Muscle of back (tissue), 13 donors: ENCODE data around the gene FOXE3. TPM values are rescaled to one million over a fixed set of nuclear protein-coding genes. Genes with fewer than 3 reads are reported as not detected.

Experiments used
- DNase-seq, 3 donors: peaks; one replicate each; pipeline versions ENCODE4 v3.0.0 to v3.0.0-alpha.2; 2013
- long read RNA-seq, 9 donors: transcript quantifications; one replicate each; lab custom pipeline, GENCODE V29; 2026
- polyA plus RNA-seq, 10 donors: library from polyadenylated mRNA; unstranded; fragments of 120-200 nt; gene quantifications; one replicate each; pipeline ENCODE4 v1.2.1, GENCODE V29; 2013; ENCODE audit not compliant: insufficient read length in 10 of 10

FOXE3 gene
- polyA plus RNA-seq: under 1 TPM in 4 of 10 donors, not detected in 6; 0.05 to 0.21 (median 0.10) TPM
- long read RNA-seq, donor 1: 0 reads
- long read RNA-seq, donor 2: 0 reads
- long read RNA-seq, donor 3: 0 reads
- long read RNA-seq, donor 4: 0 reads
- long read RNA-seq, donor 5: 0 reads
- long read RNA-seq, donor 6, partial matches to known transcripts: 0 of 1 reads
- long read RNA-seq, donor 6, other reads (novel, unspliced or antisense): 0 of 1 reads
- long read RNA-seq, donor 7: 0 reads
- long read RNA-seq, donor 8: 0 reads
- long read RNA-seq, donor 9: 0 reads

DNA sequence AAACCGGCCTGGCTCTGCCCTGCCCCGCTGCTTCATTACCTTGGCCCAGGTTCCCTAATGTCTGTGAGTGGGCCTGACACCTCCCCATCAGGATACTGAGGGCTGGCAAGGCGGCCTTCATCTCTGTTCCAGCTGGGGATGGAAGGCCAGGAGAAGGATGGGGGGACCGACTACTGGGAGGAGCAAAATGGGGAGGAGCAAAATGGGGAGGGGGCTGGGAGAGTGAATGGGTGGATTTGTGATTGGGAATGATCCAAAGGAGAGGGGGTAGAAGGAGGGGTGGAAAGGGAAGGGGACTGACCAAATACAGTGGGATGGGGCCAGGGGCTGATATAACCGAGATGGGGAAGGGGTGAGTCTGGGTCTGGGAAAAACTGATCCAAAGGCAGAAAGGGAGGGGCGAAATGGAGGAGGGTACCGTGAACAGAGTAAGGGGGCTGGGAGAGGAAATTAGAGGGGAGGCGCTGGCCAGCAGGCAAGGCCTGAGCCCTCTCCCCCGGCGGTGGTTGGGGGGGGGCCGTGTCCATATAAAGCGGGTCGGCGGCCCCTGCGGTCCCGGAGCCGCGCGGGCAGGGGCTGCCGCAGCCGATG is at the start of gene FOXE3:
Gene FOXE3 (plus strand): TSS at position 558 of the 591 bp plus-strand sequence. CDS start 31 bp downstream, at position 589.
- DNase-seq: no peak

DNA sequence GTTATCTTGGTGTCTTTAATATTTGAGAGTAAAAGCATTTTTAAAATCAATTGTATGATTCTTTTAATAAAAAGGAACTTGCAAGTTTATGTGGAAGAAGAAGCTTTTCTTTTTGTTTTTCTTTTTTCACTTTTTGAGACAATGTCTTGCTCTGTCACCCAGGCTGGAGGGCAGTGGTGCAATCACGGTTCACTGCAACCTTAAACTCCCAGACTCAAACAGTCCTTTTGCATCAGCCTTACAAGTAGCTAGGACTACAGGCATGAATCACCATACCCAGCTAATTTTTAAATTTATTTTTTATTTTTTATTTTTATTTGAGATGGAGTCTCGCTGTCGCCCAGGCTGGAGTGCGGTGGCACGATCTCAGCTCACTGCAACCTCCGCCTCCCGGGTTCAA is 48.4 kb upstream of the FOXE3 start:
- no peak for DNase-seq

DNA sequence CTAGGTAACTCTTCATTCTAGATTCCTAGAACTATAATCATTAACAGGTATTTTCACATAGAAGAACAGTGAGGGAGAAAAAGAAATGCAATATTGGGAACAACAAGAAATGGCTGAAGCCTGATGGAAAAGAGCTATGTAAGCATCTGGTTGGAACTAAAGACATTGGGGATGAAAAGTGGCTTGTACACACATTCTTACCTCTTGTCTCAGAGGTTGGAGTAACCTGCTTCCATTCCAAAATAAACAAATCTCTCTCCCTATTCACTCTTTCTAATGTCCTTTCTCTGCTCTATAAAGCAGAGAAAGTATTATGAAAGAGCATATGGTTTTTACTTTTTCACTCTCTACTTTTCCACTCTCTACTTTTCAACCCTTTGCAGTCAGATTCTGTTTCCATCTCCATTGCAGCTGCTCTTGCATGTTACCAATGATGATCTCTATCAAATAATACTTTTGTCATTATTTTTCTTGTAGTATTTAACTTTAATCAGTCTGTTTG is 45.0 kb upstream of the FOXE3 start:
- DNase-seq: no peak

DNA sequence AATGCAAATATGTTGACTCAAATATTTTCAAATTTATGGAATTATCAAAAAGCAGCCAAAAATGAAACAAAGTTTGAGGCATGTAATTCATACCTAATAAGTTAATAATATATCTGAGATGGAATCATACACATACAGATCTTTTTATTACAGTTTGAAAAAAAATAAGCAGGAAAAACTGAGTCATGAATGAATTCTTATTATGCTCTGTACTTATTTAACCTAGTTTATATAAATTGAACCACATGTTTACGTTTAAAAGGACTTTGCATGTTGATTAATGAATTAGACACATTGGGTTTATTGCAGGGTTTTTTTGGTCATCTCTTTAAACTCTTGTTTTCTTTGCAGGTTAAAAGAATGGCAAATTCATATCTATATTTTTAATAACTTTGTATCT is 41.6 kb upstream of the FOXE3 start:
- no peak for DNase-seq

DNA sequence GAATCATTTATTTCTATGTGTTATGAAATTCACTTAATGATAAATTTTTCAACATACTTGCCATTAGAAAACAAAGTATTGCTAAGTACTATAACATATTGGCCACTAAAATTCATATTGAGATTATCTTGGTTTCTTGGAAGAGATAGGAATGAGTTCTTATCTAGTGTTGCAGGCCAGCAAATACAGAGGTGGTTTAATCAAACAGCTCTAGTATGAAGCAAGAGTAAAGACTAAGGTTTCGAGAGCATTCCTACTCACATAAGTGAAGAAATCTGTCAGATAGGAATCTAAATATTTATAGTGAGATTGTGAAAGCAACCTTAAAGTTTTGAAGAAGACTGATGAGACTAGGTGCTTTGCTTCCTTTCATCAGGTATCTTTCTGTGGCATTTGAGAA is 37.9 kb upstream of the FOXE3 start:
- DNase-seq: no peak

DNA sequence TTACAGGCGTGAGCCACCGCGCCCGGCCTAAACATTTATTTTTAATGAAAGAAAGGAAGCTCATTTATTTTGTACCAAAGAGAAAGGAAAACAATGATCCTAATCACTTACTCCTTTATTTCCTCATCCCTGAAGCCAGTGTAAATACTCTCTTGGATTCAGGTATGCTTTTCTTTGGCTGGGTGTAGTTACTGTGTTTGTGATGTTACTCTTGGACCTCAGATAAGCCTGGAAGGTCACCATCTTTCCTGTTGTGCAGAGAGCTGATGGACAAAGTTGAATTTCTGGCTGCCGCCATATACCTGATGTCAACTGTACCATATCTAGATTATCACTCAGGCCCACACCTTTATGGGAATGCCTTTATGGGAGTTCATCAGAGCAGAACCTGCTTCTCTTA is 35.4 kb upstream of the FOXE3 start:
- no peak for DNase-seq

DNA sequence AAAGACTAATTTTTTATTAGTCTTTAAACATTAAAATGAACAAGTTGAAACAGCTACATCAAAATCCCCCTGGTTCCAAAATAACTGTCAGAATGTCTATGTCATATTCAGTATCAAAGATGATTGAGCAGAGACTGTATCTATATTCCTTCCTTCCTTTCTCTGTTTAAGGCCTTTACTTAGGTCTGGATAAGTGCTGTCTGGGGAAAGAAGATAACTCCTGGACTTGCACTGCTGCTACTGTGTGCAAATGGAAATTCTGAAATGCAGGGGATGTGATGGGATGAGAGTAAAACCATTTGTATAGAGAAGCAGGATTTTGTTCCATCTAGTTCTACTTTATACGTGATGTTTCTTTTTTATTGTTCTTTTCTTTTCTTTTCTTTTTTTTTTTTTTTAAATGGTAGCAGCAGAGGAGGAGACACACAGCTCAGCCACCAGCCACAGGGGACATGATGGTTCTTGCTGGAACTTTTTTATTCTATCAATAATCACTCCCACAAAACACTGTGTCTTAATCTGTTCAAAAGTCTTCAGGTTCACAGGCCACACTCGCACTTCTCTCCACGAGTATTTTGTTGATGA is 33.6 kb upstream of the FOXE3 start:
- no peak for DNase-seq

DNA sequence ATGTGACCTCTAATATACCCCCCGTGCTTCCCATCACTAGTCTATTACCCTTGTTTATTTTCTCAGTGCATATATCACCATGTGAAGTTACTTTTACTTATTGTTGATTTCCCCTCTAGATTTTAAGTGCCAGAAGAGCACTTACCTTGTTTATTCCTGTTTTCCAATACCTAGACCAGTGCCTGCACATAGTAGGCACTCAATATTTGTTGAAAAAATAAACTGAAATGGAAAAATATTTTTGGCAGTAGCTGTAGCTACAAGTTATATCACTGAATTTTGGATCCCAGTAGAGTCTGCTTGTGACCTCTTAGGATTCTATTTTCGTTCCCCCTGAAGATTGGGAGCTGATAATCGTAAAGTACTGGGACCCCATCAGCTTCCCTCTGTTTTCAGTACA is 32.0 kb upstream of the FOXE3 start:
- no peak for DNase-seq

DNA sequence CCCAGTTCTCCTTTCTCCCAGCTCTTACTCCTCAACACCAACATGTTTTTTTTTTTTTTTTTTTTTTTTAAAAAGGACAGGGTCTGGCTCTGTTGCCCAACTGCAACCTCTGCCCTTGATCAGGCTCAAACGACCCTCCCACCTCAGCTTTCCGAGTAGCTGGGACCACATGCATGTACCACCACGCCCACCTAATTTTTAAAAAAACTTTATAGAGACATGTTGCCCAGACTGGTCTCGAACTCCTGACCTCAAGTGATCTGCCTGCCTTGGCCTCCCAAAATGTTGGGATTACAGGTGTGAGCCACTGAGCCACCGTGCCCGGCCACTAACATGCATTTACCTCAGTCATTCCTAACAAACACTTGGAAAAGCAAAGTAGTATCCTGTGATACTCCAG is 31.1 kb upstream of the FOXE3 start:
- no peak for DNase-seq

DNA sequence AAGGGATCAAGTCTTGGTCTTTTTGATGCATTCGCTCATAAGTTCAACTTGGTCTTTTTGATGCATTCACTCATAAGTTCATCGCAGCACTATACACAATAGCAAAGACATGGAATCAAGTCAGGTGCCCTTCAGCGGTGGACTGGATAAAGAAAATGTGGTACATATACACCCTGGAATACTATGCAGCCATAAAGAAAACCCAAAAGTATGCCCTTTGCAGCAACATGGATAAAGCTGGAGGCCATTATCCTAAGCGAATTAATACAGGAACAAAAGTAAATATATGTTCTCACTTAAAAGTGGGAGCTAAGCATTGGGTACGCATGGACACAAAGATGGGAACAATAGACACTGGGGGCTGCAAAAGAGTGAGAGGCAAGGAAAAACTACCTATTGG is 29.8 kb upstream of the FOXE3 start:
- DNase-seq: no peak

DNA sequence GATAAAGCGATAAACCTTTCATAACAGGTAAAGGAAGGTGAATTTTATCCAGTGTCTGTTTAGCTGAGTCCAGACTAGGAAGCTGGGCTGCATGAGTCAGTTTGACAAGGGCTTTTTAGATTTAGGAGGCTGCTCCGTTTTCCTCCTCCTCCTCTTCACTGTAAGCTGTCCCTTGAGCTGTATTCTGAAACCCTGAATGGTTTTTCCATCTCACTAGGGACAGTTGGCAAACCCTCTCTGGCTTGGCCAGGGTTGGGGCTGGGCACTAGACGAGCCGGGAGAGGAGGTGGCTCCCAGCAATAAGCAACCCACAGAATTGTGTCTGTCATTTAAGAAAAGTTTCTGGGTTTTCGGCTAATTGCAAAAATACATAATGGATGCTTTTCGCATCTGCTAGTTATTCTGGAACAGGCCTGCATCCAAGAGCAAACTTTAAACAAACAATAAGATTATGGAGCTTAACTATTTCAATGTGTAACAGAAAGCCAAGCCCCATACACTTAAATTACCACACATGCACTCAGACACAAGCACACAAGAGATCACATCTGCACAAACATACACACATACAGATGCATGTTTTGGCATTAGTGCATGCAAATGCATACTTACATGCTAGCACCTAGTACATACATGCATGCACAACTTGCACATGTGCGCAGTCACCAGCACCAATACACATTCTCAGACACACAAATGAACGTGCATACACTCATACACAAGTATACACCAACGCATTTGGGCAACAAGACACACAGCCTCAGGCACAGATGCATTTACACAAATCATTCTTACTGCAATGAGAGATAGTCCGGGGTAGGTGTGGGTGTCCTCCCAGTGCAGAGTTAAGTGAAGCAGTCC is 27.8 kb upstream of the FOXE3 start:
- DNase-seq: peak; percentile 17 to 83 (median 42)

DNA sequence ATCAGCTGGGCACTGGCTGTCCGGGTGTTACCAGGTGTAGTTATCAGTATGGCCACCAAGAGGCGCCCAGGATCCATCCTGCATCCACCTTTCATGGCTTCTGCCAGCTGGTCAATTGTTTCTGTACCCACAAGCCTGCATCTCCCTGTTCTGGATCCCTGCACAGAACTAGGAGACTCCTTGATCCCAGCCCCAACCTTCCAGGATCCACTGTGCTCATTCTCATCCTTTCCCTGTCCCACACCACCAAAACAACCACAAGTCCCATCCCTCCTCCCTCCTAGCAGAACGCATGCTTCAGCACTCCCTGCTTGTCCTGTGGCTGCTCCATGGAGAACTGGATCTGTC is 27.2 kb upstream of the FOXE3 start:
- peak; percentile 27 to 81 (median 53) for DNase-seq

DNA sequence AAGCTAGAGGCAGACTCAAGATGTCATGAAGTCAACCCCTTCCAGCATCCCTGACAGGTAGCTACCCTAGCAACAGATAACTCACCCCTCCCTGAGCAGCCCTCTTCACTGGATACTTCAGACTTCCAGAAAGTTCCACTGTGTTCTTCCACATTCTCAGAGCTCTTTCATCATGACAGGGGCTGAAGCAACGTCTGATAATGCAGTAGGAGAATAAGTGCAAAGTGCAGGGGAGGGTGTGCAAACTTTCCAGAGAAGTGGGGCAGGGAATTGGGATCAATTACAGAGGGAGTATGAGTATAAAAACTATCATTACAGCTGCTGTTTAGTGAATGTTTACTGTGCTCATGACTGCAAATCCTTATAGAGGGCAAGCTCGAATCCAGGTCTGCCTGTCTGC is 26.4 kb upstream of the FOXE3 start:
- no peak for DNase-seq

DNA sequence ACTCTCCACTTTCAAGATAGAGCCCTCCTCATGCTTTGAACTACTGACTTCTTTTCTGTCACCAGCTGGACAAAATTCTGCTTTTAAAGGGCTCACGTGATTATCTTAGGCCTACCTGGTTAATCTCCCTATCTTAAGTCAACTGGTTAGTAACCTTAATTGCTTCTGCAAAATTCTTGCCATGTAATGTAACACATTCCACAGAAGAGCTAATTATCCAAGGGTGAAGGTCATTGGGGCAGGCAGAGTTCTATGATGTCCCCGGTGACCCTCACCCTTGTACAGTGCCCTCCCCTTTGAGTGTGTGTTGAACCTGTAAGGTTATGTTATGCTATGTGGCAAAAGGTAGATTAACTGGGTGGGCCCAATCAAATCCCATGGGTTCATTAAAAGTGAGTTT is 25.2 kb upstream of the FOXE3 start:
- no peak for DNase-seq

DNA sequence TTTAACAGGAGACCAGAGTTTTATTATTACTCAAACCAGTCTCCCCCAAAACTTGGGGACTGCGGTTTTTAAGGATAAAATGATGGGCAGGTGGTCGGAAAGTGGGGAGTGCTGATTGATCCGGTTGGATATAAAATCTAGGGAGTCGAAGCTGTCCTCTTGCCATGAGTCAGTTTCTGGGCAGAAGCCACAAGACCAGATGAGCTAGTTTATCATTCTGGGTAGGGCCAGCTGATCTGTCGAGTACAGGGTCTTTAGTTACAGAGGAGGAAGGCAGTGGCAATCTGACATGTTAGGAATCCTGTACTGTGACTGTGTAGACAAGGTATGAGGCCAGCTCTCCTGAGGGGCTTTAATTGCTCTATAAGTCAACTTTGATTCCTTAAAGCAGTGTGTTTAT is 22.9 kb upstream of the FOXE3 start:
- no peak for DNase-seq

DNA sequence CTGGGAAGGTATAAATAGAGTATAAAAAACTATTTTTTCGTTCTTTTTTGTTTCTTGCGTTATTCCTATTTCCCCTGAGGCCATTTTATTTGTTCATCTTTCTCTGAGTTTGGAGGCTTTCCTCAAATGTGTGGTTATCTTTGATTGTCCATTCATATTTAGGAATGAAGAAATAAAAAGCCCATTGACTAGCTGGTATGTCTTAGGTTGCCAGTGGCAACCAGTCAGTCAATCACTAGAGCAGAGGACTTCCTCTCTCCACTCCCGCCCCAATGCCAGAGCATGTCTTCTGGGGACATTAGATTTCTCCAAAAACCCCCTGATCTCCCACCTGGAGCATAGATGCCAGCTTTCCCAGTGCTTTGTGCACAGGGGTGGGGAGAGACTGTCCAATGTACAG is 20.7 kb upstream of the FOXE3 start:
- DNase-seq: no peak

DNA sequence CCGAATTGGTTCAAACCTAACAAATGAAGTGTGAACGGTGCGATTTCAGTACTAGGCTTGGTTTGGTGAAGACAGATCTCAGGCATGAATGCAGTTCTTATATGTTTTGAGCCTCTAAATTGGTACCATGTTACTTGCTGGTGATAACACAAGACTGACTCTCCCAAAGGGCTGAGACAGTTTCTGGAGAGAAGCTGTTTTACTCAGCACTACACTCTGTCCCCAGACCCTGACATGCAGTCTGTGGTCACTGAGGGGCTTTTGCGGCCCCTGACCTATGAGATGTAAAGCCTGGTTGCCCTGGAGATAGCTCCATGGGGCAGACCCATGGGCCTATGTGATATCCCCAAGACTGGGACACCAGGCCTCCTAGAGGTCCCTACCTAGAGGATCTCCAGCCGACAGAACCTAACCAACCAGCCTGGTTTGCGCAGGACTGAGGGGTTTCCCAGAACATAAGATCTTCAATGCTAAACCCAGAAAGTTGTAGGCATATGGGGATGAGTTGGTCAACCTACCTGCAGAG is 19.4 kb upstream of the FOXE3 start:
- no peak for DNase-seq

DNA sequence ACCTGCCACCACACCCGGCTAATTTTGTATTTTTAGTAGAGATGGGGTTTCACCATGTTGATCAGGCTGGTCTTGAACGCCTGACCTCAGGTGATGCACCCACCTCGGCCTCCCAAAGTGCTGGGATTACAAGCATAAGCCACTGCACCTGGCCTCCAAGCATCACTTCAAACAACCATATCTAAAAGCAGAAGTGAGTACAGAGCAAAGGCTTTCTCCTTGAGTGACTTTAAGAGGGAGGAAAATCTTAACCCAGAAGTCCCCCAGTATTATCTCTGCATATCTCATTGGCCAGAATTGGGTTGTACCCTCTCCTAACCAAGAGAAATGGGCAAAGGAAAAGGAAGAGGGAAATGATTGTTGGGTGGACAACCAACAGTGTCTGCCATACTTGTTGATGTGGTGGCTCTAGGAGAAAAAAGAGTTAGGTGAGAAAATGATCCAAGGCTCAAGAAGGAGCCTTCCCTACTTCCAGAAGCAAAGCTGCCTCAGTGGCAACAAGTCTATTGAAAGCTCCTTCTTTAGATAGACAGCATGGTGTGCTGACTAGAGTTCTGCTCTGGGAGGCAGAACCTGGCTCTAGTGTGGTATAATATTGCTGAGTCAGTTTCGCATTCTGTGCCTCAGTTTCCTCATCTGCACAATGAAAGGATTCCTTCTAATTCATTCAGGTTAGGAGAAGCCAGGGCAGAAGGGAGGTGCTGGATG is 16.8 kb upstream of the FOXE3 start:
- no peak for DNase-seq

DNA sequence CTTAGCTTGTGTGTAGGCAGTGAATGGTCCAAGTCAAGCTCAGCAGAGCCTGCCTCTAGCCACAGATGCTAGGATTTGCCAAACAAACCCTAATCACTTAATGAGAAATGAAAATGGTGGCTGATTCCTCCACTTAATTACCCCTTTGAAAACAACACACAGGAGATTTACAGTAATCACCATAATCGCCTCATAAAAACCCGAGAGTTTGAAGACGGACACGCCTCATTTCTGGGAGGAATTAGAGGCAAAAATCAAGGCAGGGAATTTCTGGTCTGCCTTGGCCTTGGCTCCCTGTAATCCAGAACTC is 16.3 kb upstream of the FOXE3 start:
- DNase-seq: no peak

DNA sequence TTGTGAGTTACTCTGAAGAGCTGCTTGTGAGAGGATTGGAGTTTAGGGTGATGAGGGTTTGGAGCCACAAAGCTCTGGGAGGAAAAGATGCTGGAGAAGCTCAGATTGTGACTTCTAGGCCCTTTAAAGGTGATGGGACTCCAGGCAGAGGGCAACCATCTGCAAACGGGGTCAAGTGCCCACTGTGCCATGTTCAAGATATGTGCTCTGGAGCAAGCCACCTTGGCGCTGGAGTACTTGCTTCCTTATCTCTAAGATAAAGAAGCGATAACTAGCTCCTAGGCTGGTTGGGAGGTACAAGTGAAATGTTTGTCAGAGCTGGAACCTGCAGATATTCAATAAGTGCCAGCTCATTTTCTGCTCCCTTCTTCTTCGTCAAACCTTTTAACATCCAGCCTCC is 14.3 kb upstream of the FOXE3 start:
- DNase-seq: no peak

DNA sequence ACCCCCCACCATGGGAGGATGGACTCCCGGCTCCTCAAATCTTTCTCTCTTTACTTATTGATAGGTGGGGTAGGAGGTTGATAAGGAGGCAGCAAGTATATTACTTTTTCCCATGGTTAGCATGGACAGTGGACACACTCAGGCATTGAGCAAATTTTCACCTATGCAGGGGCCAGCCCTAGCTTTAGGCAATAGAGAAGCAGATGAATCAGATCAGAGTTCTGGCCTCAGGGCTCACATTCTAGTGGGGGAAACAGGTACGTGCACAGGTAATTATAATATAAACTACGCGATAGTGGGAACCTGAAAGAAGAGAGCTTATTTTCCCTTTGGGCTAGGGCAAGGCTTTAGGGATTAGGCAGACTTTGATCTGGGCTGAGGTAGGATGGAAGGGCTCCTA is 13.5 kb upstream of the FOXE3 start:
- no peak for DNase-seq
